HEK293 (cell line): ENCODE data around the gene AMZ2.

Experiments used
- CTCF ChIA-PET: fragments of 350-600 bp; formaldehyde crosslinking; extraction: SDS; loops from one replicate; lab custom pipeline; 2021; ENCODE audit warnings: antibody characterized with exemption; lab: Yijun Ruan, JAX
- POLR2A ChIA-PET: fragments of 300-600 bp; formaldehyde crosslinking; extraction: SDS; loops from one replicate; lab custom pipeline; 2020; ENCODE audit warnings: antibody characterized with exemption, inconsistent platforms; lab: Yijun Ruan, JAX
- H3K27ac ChIP-seq: fragments of 200-500 bp; sonication (Bioruptor generic); 2 replicates; pipeline ENCODE4 v1.5.1; 2014; ENCODE audit warnings: low read depth, low read length, control low read depth, inconsistent platforms; ENCODE audit errors: extremely low read depth
- H3K36me3 ChIP-seq, 2 experiments: fragments of 200-500 bp in 1 of 2; sonication (Bioruptor generic) in 1 of 2; 1 replicate in 1 of 2; 2 replicates in 1 of 2; pipeline ENCODE4 v1.5.1; 2014 to 2017; ENCODE audit warnings: inconsistent platforms in 2 of 2, low read length in 2 of 2; ENCODE audit not compliant: control insufficient read depth in 2 of 2, insufficient read depth in 1 of 2
- H3K4me1 ChIP-seq: fragments of 200-500 bp; sonication (Bioruptor generic); 2 replicates; pipeline ENCODE4 v1.5.1; 2014; ENCODE audit warnings: mild to moderate bottlenecking, low read length, inconsistent platforms; ENCODE audit not compliant: control insufficient read depth, insufficient read depth
- H3K4me3 ChIP-seq: 2 replicates; pipeline ENCODE4 v1.5.1; 2011; ENCODE audit warnings: low read depth, mild to moderate bottlenecking, control low read depth, low read length, moderate library complexity
- H3K9me3 ChIP-seq: fragments of 200-500 bp; sonication (Bioruptor generic); 2 replicates; pipeline ENCODE4 v1.5.1; 2014; ENCODE audit warnings: low read depth, low read length, inconsistent platforms; ENCODE audit not compliant: control insufficient read depth, insufficient read depth
- GLI2 ChIP-seq: fragments of 450-650 bp; formaldehyde crosslinking; IDR thresholded peaks from 2 replicates; pipeline ENCODE4; 2017; ENCODE audit warnings: missing biosample characterization, missing genetic modification characterization, low read depth, borderline replicate concordance
- GLIS2 ChIP-seq: fragments of 450-650 bp; formaldehyde crosslinking; IDR thresholded peaks from 2 replicates; pipeline ENCODE4 v1.5.1; 2016; ENCODE audit warnings: missing biosample characterization, missing genetic modification characterization
- PRDM1 ChIP-seq: fragments of 450-650 bp; formaldehyde crosslinking; IDR thresholded peaks from 2 replicates; pipeline ENCODE4; 2016; ENCODE audit warnings: missing biosample characterization, missing genetic modification characterization
- SCRT1 ChIP-seq: fragments of 450-650 bp; formaldehyde crosslinking; IDR thresholded peaks from 2 replicates; pipeline ENCODE4 v1.5.1; 2016; ENCODE audit warnings: missing biosample characterization, missing genetic modification characterization, borderline replicate concordance
- SP2 ChIP-seq: fragments of 450-650 bp; formaldehyde crosslinking; IDR thresholded peaks from 2 replicates; pipeline ENCODE4 v1.5.1; 2016; ENCODE audit warnings: missing biosample characterization, missing genetic modification characterization
- ZFP41 ChIP-seq: fragments of 450-650 bp; formaldehyde crosslinking; IDR thresholded peaks from 2 replicates; pipeline ENCODE4 v1.5.1; 2016; ENCODE audit warnings: missing biosample characterization, missing genetic modification characterization, borderline replicate concordance
- ZNF214 ChIP-seq: fragments of 450-650 bp; formaldehyde crosslinking; IDR thresholded peaks from 2 replicates; pipeline ENCODE4 v1.5.1; 2017; ENCODE audit warnings: missing biosample characterization, mild to moderate bottlenecking, missing genetic modification characterization, borderline replicate concordance
- ZNF266 ChIP-seq: fragments of 450-650 bp; formaldehyde crosslinking; IDR thresholded peaks from 2 replicates; pipeline ENCODE4 v1.5.1; 2016; ENCODE audit warnings: missing biosample characterization, missing genetic modification characterization, low read depth
- ZNF292 ChIP-seq: fragments of 450-650 bp; formaldehyde crosslinking; IDR thresholded peaks from 2 replicates; pipeline ENCODE4 v1.5.1; 2016; ENCODE audit warnings: low read depth, missing biosample characterization, missing genetic modification characterization, borderline replicate concordance
- ZNF416 ChIP-seq: fragments of 450-650 bp; formaldehyde crosslinking; IDR thresholded peaks from 2 replicates; pipeline ENCODE4 v1.5.1; 2016; ENCODE audit warnings: missing biosample characterization, missing genetic modification characterization
- ZNF626 ChIP-seq: fragments of 450-650 bp; sonication (Bioruptor Pico); formaldehyde crosslinking; IDR thresholded peaks from 2 replicates; pipeline ENCODE4 v1.5.1; 2018; ENCODE audit warnings: missing biosample characterization, missing genetic modification characterization, inconsistent platforms
- ZNF629 ChIP-seq: fragments of 450-650 bp; formaldehyde crosslinking; IDR thresholded peaks from 2 replicates; pipeline ENCODE4 v1.5.1; 2017; ENCODE audit warnings: missing biosample characterization, missing genetic modification characterization
- ZNF701 ChIP-seq: fragments of 450-650 bp; formaldehyde crosslinking; IDR thresholded peaks from 2 replicates; pipeline ENCODE4 v1.5.1; 2016; ENCODE audit warnings: missing biosample characterization, missing genetic modification characterization
- ZNF776 ChIP-seq: fragments of 450-650 bp; formaldehyde crosslinking; IDR thresholded peaks from 2 replicates; pipeline ENCODE4 v1.5.0; 2017; ENCODE audit warnings: missing biosample characterization, missing genetic modification characterization, borderline replicate concordance
- TF ChIP-seq, protein P1 (sequence below): fragments of 450-650 bp; formaldehyde crosslinking; IDR thresholded peaks from 2 replicates; pipeline ENCODE4 v1.5.1; 2016; ENCODE audit warnings: missing biosample characterization, missing genetic modification characterization
- TF ChIP-seq, protein P2 (sequence below): fragments of 450-650 bp; formaldehyde crosslinking; IDR thresholded peaks from 2 replicates; pipeline ENCODE4 v1.5.1; 2016; ENCODE audit warnings: missing biosample characterization, missing genetic modification characterization
- TF ChIP-seq, protein P3 (sequence below): IDR thresholded peaks from 2 replicates; pipeline ENCODE4 v1.6.1; 2011; ENCODE audit warnings: mild to moderate bottlenecking, low read depth, low read length, borderline replicate concordance
- TF ChIP-seq, protein P4 (sequence below): fragments of 450-650 bp; formaldehyde crosslinking; IDR thresholded peaks from 2 replicates; pipeline ENCODE4 v1.5.1; 2016; ENCODE audit warnings: missing biosample characterization, missing genetic modification characterization, borderline replicate concordance
- TF ChIP-seq, protein P5 (sequence below): fragments of 450-650 bp; formaldehyde crosslinking; IDR thresholded peaks from 2 replicates; pipeline ENCODE4 v1.5.1; 2016; ENCODE audit warnings: missing biosample characterization, missing genetic modification characterization, low read depth
- TF ChIP-seq, protein P6 (sequence below): fragments of 450-650 bp; formaldehyde crosslinking; IDR thresholded peaks from 2 replicates; pipeline ENCODE4 v1.5.1; 2016; ENCODE audit warnings: missing biosample characterization, missing genetic modification characterization

AMZ2 gene

DNA sequence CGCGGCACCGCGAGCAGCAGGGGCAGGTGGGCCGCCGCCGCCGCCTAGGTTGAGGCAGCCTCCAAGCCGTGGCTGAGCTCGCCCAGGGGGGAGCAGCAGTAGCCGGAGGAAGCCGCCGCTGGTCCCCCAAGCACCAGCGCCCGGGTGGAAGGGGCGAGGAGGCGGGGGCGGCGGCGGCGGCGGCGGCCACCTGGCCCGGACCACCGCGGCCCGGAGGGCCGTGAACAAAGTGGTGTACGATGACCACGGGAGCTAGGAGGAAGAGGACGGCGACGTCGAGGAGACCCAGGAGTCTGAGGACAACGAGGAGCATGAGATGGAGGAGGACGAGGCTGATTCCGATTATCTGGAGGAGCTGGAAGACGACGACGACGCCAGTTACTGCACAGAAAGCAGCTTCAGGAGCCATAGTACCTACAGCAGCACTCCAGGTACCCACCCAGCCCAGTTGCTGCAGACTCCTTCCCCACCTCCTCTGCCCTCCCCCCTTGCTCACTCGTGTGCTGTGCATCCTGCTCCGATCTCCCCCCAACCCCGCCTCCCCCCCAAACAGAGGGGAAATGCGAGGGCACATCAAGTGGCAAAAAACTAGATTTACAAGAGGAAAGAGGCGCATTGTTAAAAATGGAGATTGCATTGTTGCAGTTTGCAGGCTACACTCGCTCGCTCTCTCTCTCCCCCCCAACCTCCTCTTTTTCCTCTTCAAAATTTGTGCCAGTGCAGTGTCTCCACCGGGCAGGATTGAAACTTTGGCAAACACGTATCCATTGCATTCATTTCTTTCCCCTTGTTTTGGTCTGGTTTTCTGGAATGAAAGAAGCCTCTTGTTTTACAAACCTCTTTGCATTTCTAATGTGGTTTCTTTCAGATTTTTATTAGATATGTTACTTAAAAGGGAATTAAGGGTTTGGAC is 41.8 kb upstream of the AMZ2 start:
- CTCF ChIA-PET = interaction anchor here (0.6 to 7.8 kb wide), 7 partner anchors 8 to 372 kb away, joined by 3 to 101 read pairs (median 3); no protein-coding TSS in a partner anchor
- Histone ChIP-seq H3K36me3 (peaks cover 12 to 20% of the 10 kb centered on the region in 2 experiments), H3K4me3 (peak overlapping the region; percentile 90), H3K27ac (peak overlapping the region; percentile 79; the same call in 1 of the 2 replicates), H3K4me1 (peaks cover 5% of the 10 kb centered on the region; the same call in 1 of the 2 replicates), H3K9me3 (no peaks in the 10 kb centered on the region)
- POLR2A ChIA-PET = interaction anchor here (0.6 to 3.1 kb wide), 4 partner anchors 42 to 1019 kb away, joined by 4 to 19 read pairs (median 8); partner anchors contain the start of genes AMZ2, KPNA2 and WIPI1
- TF ChIP-seq ZNF266 (tag by site-specific recombination) = no peak
- TF ChIP-seq, protein P1, sequence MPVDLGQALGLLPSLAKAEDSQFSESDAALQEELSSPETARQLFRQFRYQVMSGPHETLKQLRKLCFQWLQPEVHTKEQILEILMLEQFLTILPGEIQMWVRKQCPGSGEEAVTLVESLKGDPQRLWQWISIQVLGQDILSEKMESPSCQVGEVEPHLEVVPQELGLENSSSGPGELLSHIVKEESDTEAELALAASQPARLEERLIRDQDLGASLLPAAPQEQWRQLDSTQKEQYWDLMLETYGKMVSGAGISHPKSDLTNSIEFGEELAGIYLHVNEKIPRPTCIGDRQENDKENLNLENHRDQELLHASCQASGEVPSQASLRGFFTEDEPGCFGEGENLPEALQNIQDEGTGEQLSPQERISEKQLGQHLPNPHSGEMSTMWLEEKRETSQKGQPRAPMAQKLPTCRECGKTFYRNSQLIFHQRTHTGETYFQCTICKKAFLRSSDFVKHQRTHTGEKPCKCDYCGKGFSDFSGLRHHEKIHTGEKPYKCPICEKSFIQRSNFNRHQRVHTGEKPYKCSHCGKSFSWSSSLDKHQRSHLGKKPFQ (tag by site-specific recombination) = no peak
- TF ChIP-seq PRDM1 (tag by site-specific recombination) = no peak
- TF ChIP-seq ZNF701 (tag by site-specific recombination) = no peak
- TF ChIP-seq SP2 (tag by site-specific recombination) = no peak
- TF ChIP-seq ZFP41 (tag by site-specific recombination) = no peak
- no peak for TF ChIP-seq ZNF776 (tag by site-specific recombination)
- TF ChIP-seq, protein P2, sequence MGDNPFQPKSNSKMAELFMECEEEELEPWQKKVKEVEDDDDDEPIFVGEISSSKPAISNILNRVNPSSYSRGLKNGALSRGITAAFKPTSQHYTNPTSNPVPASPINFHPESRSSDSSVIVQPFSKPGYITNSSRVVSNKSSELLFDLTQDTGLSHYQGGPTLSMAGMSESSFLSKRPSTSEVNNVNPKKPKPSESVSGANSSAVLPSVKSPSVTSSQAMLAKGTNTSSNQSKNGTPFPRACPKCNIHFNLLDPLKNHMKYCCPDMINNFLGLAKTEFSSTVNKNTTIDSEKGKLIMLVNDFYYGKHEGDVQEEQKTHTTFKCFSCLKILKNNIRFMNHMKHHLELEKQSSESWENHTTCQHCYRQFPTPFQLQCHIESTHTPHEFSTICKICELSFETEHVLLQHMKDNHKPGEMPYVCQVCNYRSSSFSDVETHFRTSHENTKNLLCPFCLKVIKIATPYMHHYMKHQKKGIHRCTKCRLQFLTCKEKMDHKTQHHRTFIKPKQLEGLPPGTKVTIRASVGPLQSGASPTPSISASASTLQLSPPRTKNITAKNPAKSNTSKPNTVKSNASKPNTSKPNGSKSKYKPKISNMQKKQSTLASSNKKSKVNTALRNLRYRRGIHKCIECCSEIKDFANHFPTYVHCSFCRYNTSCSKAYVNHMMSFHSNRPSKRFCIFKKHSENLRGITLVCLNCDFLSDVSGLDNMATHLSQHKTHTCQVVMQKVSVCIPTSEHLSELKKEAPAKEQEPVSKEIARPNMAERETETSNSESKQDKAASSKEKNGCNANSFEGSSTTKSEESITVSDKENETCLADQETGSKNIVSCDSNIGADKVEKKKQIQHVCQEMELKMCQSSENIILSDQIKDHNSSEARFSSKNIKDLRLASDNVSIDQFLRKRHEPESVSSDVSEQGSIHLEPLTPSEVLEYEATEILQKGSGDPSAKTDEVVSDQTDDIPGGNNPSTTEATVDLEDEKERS (tag by site-specific recombination) = no peak
- TF ChIP-seq, protein P3, sequence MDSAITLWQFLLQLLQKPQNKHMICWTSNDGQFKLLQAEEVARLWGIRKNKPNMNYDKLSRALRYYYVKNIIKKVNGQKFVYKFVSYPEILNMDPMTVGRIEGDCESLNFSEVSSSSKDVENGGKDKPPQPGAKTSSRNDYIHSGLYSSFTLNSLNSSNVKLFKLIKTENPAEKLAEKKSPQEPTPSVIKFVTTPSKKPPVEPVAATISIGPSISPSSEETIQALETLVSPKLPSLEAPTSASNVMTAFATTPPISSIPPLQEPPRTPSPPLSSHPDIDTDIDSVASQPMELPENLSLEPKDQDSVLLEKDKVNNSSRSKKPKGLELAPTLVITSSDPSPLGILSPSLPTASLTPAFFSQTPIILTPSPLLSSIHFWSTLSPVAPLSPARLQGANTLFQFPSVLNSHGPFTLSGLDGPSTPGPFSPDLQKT = no peak
- no peak for TF ChIP-seq GLIS2 (tag by site-specific recombination)
- no peak for TF ChIP-seq ZNF292 (tag by site-specific recombination)
- no peak for TF ChIP-seq ZNF214 (tag by site-specific recombination)
- TF ChIP-seq ZNF626 = no peak
- no peak for TF ChIP-seq ZNF416 (tag by site-specific recombination)
- no peak for TF ChIP-seq SCRT1 (tag by site-specific recombination)
- TF ChIP-seq ZNF629 (tag by site-specific recombination) = no peak
- TF ChIP-seq, protein P4, sequence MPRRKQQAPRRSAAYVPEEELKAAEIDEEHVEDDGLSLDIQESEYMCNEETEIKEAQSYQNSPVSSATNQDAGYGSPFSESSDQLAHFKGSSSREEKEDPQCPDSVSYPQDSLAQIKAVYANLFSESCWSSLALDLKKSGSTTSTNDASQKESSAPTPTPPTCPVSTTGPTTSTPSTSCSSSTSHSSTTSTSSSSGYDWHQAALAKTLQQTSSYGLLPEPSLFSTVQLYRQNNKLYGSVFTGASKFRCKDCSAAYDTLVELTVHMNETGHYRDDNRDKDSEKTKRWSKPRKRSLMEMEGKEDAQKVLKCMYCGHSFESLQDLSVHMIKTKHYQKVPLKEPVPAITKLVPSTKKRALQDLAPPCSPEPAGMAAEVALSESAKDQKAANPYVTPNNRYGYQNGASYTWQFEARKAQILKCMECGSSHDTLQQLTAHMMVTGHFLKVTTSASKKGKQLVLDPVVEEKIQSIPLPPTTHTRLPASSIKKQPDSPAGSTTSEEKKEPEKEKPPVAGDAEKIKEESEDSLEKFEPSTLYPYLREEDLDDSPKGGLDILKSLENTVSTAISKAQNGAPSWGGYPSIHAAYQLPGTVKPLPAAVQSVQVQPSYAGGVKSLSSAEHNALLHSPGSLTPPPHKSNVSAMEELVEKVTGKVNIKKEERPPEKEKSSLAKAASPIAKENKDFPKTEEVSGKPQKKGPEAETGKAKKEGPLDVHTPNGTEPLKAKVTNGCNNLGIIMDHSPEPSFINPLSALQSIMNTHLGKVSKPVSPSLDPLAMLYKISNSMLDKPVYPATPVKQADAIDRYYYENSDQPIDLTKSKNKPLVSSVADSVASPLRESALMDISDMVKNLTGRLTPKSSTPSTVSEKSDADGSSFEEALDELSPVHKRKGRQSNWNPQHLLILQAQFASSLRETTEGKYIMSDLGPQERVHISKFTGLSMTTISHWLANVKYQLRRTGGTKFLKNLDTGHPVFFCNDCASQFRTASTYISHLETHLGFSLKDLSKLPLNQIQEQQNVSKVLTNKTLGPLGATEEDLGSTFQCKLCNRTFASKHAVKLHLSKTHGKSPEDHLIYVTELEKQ = no peak
- TF ChIP-seq, protein P5, sequence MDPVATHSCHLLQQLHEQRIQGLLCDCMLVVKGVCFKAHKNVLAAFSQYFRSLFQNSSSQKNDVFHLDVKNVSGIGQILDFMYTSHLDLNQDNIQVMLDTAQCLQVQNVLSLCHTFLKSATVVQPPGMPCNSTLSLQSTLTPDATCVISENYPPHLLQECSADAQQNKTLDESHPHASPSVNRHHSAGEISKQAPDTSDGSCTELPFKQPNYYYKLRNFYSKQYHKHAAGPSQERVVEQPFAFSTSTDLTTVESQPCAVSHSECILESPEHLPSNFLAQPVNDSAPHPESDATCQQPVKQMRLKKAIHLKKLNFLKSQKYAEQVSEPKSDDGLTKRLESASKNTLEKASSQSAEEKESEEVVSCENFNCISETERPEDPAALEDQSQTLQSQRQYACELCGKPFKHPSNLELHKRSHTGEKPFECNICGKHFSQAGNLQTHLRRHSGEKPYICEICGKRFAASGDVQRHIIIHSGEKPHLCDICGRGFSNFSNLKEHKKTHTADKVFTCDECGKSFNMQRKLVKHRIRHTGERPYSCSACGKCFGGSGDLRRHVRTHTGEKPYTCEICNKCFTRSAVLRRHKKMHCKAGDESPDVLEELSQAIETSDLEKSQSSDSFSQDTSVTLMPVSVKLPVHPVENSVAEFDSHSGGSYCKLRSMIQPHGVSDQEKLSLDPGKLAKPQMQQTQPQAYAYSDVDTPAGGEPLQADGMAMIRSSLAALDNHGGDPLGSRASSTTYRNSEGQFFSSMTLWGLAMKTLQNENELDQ (tag by site-specific recombination) = no peak
- no peak for TF ChIP-seq GLI2 (tag by site-specific recombination)
- TF ChIP-seq, protein P6, sequence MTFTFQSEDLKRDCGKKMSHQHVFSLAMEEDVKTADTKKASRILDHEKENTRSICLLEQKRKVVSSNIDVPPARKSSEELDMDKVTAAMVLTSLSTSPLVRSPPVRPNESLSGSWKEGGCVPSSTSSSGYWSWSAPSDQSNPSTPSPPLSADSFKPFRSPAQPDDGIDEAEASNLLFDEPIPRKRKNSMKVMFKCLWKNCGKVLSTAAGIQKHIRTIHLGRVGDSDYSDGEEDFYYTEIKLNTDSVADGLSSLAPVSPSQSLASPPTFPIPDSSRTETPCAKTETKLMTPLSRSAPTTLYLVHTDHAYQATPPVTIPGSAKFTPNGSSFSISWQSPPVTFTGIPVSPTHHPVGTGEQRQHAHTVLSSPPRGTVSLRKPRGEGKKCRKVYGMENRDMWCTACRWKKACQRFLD (tag by site-specific recombination) = no peak
